ENCODE results near the gene PHC2.
"Not testable (repeated sequence)": the region's sequence is repeated elsewhere in the genome, so short reads cannot be mapped to it uniquely, and the experiment has no call there.

PHC2 gene

GRCh38 chr1:33295450-33296081 is 135.3 kb downstream of the PHC2 start:
- Mint-ChIP-seq H3K4me1 (peaks cover 13% of the 10 kb centered on the region), H3K27me3 (no peaks in the 10 kb centered on the region)
- DNase-seq = peak; percentile 93

GRCh38 chr1:33295023-33295422 is 135.9 kb downstream of the PHC2 start:
- CTCF ChIA-PET = interaction anchor here (0.6 to 7.5 kb wide), 30 partner anchors 9 to 583 kb away, joined by 3 to 108 read pairs (median 5); partner anchors contain the start of genes A3GALT2 and ZSCAN20
- H3K4me3 Mint-ChIP-seq = no peak overlapping the region
- no peaks in the 10 kb centered on the region for H3K9me3 Mint-ChIP-seq
- peaks cover 11% of the 10 kb centered on the region for H3K4me1 Mint-ChIP-seq
- peaks cover 25% of the 10 kb centered on the region for H3K36me3 Mint-ChIP-seq
- no peak for DNase-seq
- no peak overlapping the region for H3K27ac Mint-ChIP-seq
- H3K27me3 Mint-ChIP-seq = no peaks in the 10 kb centered on the region

More at GRCh38 chr1:33295450-33296081, 135.3 kb downstream of the PHC2 start:
- CTCF ChIA-PET = interaction anchor here (0.6 to 7.5 kb wide), 34 partner anchors 9 to 583 kb away, joined by 3 to 108 read pairs (median 4); partner anchors contain the start of genes A3GALT2, PHC2 and ZSCAN20
- no peak overlapping the region for H3K4me3 Mint-ChIP-seq
- H3K27ac Mint-ChIP-seq = no peak overlapping the region
- no peaks in the 10 kb centered on the region for H3K9me3 Mint-ChIP-seq
- peaks cover 27% of the 10 kb centered on the region for H3K36me3 Mint-ChIP-seq

GRCh38 chr1:33294071-33295010 is 136.6 kb downstream of the PHC2 start:
- H3K4me3 Mint-ChIP-seq = no peak overlapping the region
- CTCF ChIA-PET = interaction anchor here (0.6 to 7.5 kb wide), 13 partner anchors 20 to 183 kb away, joined by 3 to 108 read pairs (median 5); partner anchors contain the start of genes A3GALT2 and ZSCAN20
- H3K27me3 Mint-ChIP-seq = no peaks in the 10 kb centered on the region
- H3K9me3 Mint-ChIP-seq = no peaks in the 10 kb centered on the region
- peaks cover 11% of the 10 kb centered on the region for H3K4me1 Mint-ChIP-seq
- no peak for DNase-seq
- H3K27ac Mint-ChIP-seq = no peak overlapping the region
- H3K36me3 Mint-ChIP-seq = peaks cover 30% of the 10 kb centered on the region

GRCh38 chr1:33292726-33293340 is 138.1 kb downstream of the PHC2 start:
- H3K4me1 Mint-ChIP-seq = peaks cover 5% of the 10 kb centered on the region
- H3K27ac Mint-ChIP-seq = no peak overlapping the region
- no peak overlapping the region for H3K4me3 Mint-ChIP-seq
- DNase-seq = no peak
- no peaks in the 10 kb centered on the region for H3K9me3 Mint-ChIP-seq
- CTCF ChIA-PET = interaction anchor here (1.1 to 7.5 kb wide), 3 partner anchors 74 to 178 kb away, joined by 3 to 108 read pairs (median 101); partner anchors contain the start of gene ZSCAN20
- H3K27me3 Mint-ChIP-seq = no peaks in the 10 kb centered on the region
- peaks cover 32% of the 10 kb centered on the region for H3K36me3 Mint-ChIP-seq

GRCh38 chr1:33290615-33291014 is 140.3 kb downstream of the PHC2 start:
- H3K9me3 Mint-ChIP-seq, H3K27ac Mint-ChIP-seq, CTCF ChIA-PET, H3K4me1 Mint-ChIP-seq, DNase-seq, H3K4me3 Mint-ChIP-seq, H3K27me3 Mint-ChIP-seq: not testable (repeated sequence)
- H3K36me3 Mint-ChIP-seq = peaks cover 25% of the 10 kb centered on the region

GRCh38 chr1:33289858-33290154 is 141.1 kb downstream of the PHC2 start:
- Mint-ChIP-seq H3K27ac (no peak overlapping the region), H3K9me3 (no peaks in the 10 kb centered on the region), H3K4me3 (no peak overlapping the region), H3K36me3 (peaks cover 21% of the 10 kb centered on the region), H3K4me1 (no peaks in the 10 kb centered on the region), H3K27me3 (no peaks in the 10 kb centered on the region)
- DNase-seq = no peak
- CTCF ChIA-PET = no interaction called here

GRCh38 chr1:33288976-33289857 is 141.7 kb downstream of the PHC2 start:
- no peaks in the 10 kb centered on the region for H3K4me1 Mint-ChIP-seq

GRCh38 chr1:33287317-33287716 is 143.6 kb downstream of the PHC2 start:
- peaks cover 16% of the 10 kb centered on the region for H3K36me3 Mint-ChIP-seq
- H3K27ac Mint-ChIP-seq = no peak overlapping the region
- H3K4me1 Mint-ChIP-seq = no peaks in the 10 kb centered on the region
- no peak for DNase-seq
- no peak overlapping the region for H3K4me3 Mint-ChIP-seq
- H3K9me3 Mint-ChIP-seq = no peaks in the 10 kb centered on the region
- no peaks in the 10 kb centered on the region for H3K27me3 Mint-ChIP-seq
- CTCF ChIA-PET = no interaction called here

More at GRCh38 chr1:33288976-33289857, 141.7 kb downstream of the PHC2 start:
- no peaks in the 10 kb centered on the region for H3K27me3 Mint-ChIP-seq
- no peak overlapping the region for H3K27ac Mint-ChIP-seq
- H3K36me3 Mint-ChIP-seq = peaks cover 20% of the 10 kb centered on the region
- no peak for DNase-seq
- no peaks in the 10 kb centered on the region for H3K9me3 Mint-ChIP-seq
- CTCF ChIA-PET = interaction anchor here (1.0 kb wide), 1 partner anchor 356 kb away, joined by 3 read pairs; no protein-coding TSS in a partner anchor
- H3K4me3 Mint-ChIP-seq = no peak overlapping the region

- Mint-ChIP-seq H3K27me3 (no peaks in the 10 kb centered on the region), H3K4me1 (no peaks in the 10 kb centered on the region), H3K27ac (no peak overlapping the region), H3K4me3 (no peak overlapping the region), H3K36me3 (peaks cover 22% of the 10 kb centered on the region), H3K9me3 (no peaks in the 10 kb centered on the region)
- no peak for DNase-seq
- CTCF ChIA-PET = interaction anchor here (1.1 kb wide), 1 partner anchor 9 kb away, joined by 5 read pairs; no protein-coding TSS in a partner anchor
Measured at GRCh38 chr1:33286451-33287185, 144.3 kb downstream of the PHC2 start.

- no peak for DNase-seq
- H3K4me1 Mint-ChIP-seq = no peaks in the 10 kb centered on the region
- H3K27me3 Mint-ChIP-seq = no peaks in the 10 kb centered on the region
- no peak overlapping the region for H3K4me3 Mint-ChIP-seq
- CTCF ChIA-PET = no interaction called here
- H3K9me3 Mint-ChIP-seq = no peaks in the 10 kb centered on the region
- peaks cover 19% of the 10 kb centered on the region for H3K36me3 Mint-ChIP-seq
- H3K27ac Mint-ChIP-seq = no peak overlapping the region
Measured at GRCh38 chr1:33284049-33284448, 146.8 kb downstream of the PHC2 start.

GRCh38 chr1:33282791-33283190 is 148.1 kb downstream of the PHC2 start:
- H3K36me3 Mint-ChIP-seq = peaks cover 14% of the 10 kb centered on the region
- no peak overlapping the region for H3K27ac Mint-ChIP-seq
- DNase-seq = no peak
- no peaks in the 10 kb centered on the region for H3K27me3 Mint-ChIP-seq
- no peaks in the 10 kb centered on the region for H3K9me3 Mint-ChIP-seq
- CTCF ChIA-PET = interaction anchor here (0.8 to 1.0 kb wide), 2 partner anchors 12 to 15 kb away, joined by 3 read pairs; no protein-coding TSS in a partner anchor
- H3K4me1 Mint-ChIP-seq = no peaks in the 10 kb centered on the region
- H3K4me3 Mint-ChIP-seq = no peak overlapping the region

- peaks cover 15% of the 10 kb centered on the region for H3K36me3 Mint-ChIP-seq
- no peaks in the 10 kb centered on the region for H3K9me3 Mint-ChIP-seq
- no peaks in the 10 kb centered on the region for H3K4me1 Mint-ChIP-seq
- H3K27ac Mint-ChIP-seq = no peak overlapping the region
- no peak overlapping the region for H3K4me3 Mint-ChIP-seq
- CTCF ChIA-PET = interaction anchor here (1.0 kb wide), 1 partner anchor 14 kb away, joined by 3 read pairs; no protein-coding TSS in a partner anchor
- H3K27me3 Mint-ChIP-seq = no peaks in the 10 kb centered on the region
- DNase-seq = no peak
Measured at GRCh38 chr1:33281554-33282303, 149.2 kb downstream of the PHC2 start.

Data from activated naive CD4-positive, alpha-beta T cell treated with anti-CD3 and anti-CD28 coated beads, Interleukin-2, amount 10 ng/mL, durations not matched to agents 7 days and 5 days (primary cell).